Measurements from ENCODE around the gene SULT1A2.
"Not testable (repeated sequence)": the region's sequence is repeated elsewhere in the genome, so short reads cannot be mapped to it uniquely, and the experiment has no call there.

Gene SULT1A2

DNA sequence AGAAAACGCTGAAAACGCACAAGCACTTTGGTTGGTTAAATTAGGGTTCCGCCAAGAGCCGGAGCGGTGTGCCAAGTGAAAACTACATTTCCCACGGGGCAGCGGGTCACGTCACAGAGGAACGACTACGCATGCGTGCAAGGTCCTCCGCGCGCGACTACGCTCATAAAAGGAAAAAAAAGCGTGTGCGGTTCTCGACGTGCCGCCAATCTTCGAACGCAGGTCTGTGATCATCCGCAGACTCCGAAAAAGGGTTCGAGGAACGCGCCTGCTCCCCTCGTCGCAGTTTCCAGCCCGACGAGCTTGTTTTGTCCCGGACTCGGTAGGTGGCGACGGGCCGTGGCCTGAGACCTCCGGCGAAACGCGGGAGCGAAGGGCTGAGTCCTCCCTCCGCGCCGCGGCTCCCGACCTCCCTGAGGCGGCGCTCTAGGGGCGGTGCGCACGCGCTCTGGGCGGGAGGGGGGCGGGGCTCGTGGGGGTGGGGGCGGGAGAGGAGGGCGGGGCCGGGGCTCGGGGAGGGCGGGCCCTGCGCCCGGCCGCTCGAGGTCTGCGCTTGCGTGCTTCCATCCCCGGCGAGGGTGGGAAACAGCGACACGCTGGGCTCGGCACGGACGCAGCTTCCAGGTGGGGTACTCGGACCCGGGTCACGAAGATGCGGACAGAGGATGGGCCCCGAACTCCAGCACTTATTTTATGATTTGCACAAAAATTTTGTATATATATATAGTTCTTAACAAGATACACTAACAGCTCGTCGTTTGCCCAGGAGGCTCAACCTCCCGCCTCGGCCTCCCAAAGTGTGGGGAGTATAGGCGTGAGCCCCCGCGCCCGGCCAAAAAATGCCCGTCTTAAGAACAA, 42.8 kb downstream of the SULT1A2 start, which contains the start of gene SGF29:
SGF29 (plus strand) TSS at position 145 of the 858 bp plus-strand sequence. CDS start 27,150 bp downstream, outside the sequence.
- peak; percentile 86 for DNase-seq
- Mint-ChIP-seq H3K4me1 (peaks cover 20% of the 10 kb centered on the region), H3K27ac (peak within 1 kb of the TSS; percentile 99), H3K4me3 (peak within 1 kb of the TSS; percentile 89), H3K36me3 (ENCODE audit: low read depth) (peaks cover 24% of the 10 kb centered on the region), H3K9me3 (peaks cover 7% of the 10 kb centered on the region), H3K27me3 (ENCODE audit: low read depth, poor library complexity) (peaks cover 6% of the 10 kb centered on the region)
- TF ChIP-seq, protein P1, sequence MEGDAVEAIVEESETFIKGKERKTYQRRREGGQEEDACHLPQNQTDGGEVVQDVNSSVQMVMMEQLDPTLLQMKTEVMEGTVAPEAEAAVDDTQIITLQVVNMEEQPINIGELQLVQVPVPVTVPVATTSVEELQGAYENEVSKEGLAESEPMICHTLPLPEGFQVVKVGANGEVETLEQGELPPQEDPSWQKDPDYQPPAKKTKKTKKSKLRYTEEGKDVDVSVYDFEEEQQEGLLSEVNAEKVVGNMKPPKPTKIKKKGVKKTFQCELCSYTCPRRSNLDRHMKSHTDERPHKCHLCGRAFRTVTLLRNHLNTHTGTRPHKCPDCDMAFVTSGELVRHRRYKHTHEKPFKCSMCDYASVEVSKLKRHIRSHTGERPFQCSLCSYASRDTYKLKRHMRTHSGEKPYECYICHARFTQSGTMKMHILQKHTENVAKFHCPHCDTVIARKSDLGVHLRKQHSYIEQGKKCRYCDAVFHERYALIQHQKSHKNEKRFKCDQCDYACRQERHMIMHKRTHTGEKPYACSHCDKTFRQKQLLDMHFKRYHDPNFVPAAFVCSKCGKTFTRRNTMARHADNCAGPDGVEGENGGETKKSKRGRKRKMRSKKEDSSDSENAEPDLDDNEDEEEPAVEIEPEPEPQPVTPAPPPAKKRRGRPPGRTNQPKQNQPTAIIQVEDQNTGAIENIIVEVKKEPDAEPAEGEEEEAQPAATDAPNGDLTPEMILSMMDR (IDR thresholded peaks at IDR 0.05), result no peak

DNA sequence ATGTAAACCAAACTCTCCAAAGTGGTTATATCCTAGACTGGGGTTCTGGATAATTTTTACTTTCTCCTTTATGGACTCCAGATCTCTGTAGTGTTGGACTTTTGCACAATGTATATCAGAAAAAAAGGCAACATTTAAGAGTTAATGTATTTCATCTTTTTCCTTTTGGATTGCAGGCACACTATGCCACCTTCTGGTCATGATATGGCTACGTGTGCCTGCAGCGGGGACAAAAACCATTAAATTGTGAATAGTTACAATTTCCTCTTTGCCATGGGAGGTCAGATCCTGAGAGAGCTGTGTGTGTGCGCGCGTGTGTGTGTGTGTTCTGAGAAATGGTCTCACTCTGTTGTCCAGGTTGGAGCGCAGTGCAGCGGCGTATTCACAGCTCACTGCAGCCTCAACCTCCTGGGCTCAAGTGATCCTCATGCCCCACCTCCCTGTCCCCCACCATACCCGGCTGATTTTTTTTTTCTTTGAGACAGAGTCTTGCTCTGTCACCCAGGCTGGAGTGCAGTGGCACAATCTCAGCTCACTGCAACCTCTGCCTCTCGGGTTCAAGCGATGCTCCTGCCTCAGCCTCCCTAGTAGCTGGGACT, 47.5 kb downstream of the SULT1A2 start:
- peak overlapping the region; percentile 33 for H3K27ac Mint-ChIP-seq
- peaks cover 13% of the 10 kb centered on the region for H3K27me3 Mint-ChIP-seq (ENCODE audit: low read depth, poor library complexity)
- no peaks in the 10 kb centered on the region for H3K36me3 Mint-ChIP-seq (ENCODE audit: low read depth)
- TF ChIP-seq, protein P1 (IDR thresholded peaks at IDR 0.05), result no peak
- H3K9me3 Mint-ChIP-seq, result no peaks in the 10 kb centered on the region
- no peak for DNase-seq
- H3K4me1 Mint-ChIP-seq, result peaks cover 11% of the 10 kb centered on the region
- no peak overlapping the region for H3K4me3 Mint-ChIP-seq

DNA sequence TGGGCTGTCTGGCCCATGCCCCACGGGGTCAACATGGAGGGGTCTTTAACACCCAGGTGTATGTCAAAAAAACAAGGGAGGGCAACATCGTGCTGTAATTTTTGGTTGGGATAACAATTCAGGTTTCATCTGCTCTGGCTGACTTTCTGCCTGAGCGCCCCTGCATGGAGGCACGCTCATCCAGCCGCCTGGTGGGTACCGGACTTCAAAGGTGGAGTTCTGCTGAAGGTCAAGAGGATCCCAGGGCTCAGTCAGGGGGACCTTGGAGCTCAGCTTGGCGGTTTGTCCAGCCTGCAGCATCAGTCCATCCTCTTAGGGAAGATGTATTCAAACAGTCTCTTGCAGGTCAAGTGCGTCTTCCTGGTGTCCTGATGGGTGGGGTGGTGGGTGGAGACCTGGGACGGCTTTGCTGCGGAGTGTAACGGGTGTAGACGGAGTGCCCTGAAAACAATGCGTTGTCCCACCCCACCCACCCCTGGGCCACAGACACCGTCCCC, 48.5 kb downstream of the SULT1A2 start:
- H3K4me3 Mint-ChIP-seq, result no peak overlapping the region
- H3K27me3 Mint-ChIP-seq (ENCODE audit: low read depth, poor library complexity), result peaks cover 13% of the 10 kb centered on the region
- DNase-seq, result no peak
- TF ChIP-seq, protein P1 (IDR thresholded peaks at IDR 0.05), result no peak
- H3K27ac Mint-ChIP-seq, result no peak overlapping the region
- H3K36me3 Mint-ChIP-seq (ENCODE audit: low read depth), result no peaks in the 10 kb centered on the region
- H3K9me3 Mint-ChIP-seq, result no peaks in the 10 kb centered on the region
- peaks cover 12% of the 10 kb centered on the region for H3K4me1 Mint-ChIP-seq

DNA sequence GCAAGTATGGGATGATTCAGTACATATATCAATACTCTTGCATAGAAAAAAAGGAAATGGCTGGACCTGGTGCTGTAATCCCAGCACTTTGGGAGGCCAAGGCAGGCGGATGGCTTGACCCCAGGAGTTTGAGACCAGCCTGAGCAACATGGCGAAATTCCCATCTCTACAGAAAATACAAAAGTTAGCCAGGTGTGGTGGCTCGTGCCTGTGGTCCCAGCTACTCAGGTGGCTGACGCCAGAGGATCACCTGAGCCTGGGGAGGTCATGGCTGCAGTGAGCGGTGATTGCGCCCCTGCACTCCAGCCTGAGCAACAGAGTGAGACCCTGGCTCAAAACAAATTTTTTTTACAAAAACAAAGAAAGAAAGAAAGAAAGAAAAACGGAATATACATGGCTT, 50.2 kb downstream of the SULT1A2 start:
- DNase-seq, result no peak
- H3K9me3 Mint-ChIP-seq, result no peaks in the 10 kb centered on the region
- TF ChIP-seq, protein P1 (IDR thresholded peaks at IDR 0.05), result no peak
- H3K27me3 Mint-ChIP-seq (ENCODE audit: low read depth, poor library complexity), result peaks cover 14% of the 10 kb centered on the region
- no peaks in the 10 kb centered on the region for H3K36me3 Mint-ChIP-seq (ENCODE audit: low read depth)
- no peak overlapping the region for H3K27ac Mint-ChIP-seq
- peaks cover 22% of the 10 kb centered on the region for H3K4me1 Mint-ChIP-seq
- H3K4me3 Mint-ChIP-seq, result no peak overlapping the region

DNA sequence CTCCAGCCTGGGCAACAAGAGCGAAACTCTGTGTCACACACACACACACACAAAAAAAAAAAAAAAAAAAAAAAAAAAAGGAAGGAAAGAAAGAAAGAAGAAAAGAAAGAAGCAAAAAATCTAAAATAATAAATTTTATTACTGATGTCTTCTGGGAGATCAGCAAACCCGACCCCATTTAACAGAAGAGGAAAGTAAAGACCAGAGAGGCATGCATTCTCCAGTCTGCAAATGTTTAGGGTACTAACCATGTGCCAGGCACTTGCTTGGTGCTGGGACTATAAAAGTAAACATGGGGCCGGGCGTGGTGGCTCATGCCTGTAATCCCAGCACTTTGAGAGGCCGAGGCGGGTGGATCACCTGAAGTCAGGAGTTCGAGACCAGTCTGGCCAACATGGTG, 50.9 kb downstream of the SULT1A2 start:
- not testable (repeated sequence) for H3K27ac Mint-ChIP-seq; H3K4me3 Mint-ChIP-seq; H3K9me3 Mint-ChIP-seq; DNase-seq; H3K36me3 Mint-ChIP-seq (ENCODE audit: low read depth)
- H3K27me3 Mint-ChIP-seq (ENCODE audit: low read depth, poor library complexity), result peaks cover 21% of the 10 kb centered on the region
- H3K4me1 Mint-ChIP-seq, result peaks cover 22% of the 10 kb centered on the region

DNA sequence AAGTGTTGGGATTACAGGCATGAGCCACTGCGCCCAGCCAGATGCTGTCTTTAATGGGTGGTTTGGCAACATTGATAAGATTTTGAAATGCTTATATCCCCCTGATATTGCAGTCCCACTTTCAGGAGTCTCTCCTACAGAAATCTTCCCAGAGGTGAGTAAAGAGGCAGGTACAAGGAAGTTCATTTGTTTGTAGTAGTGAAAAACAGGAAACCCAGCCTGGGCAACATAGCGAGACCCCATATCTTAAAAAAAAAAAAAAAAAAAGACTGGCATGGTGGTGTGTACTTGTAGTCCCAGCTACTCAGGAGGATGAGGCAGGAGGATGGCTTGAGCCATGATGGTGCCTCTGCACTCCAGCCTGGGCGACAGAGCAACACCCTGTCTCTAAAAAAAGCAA, 51.9 kb downstream of the SULT1A2 start:
- peaks cover 22% of the 10 kb centered on the region for H3K4me1 Mint-ChIP-seq
- TF ChIP-seq, protein P1 (IDR thresholded peaks at IDR 0.05), result no peak
- no peak for DNase-seq
- peaks cover 21% of the 10 kb centered on the region for H3K27me3 Mint-ChIP-seq (ENCODE audit: low read depth, poor library complexity)
- no peaks in the 10 kb centered on the region for H3K36me3 Mint-ChIP-seq (ENCODE audit: low read depth)
- H3K9me3 Mint-ChIP-seq, result no peaks in the 10 kb centered on the region
- H3K4me3 Mint-ChIP-seq, result no peak overlapping the region
- H3K27ac Mint-ChIP-seq, result no peak overlapping the region

Data from nephron progenitor cell (in vitro differentiated cells).